Activated CD8-positive, alpha-beta memory T cell treated with anti-CD3 and anti-CD28 coated beads for 48 hours (primary cell): ENCODE results near the gene CDK16.

Experiments
- DNase-seq, 3 experiments: peaks; one replicate each; pipeline ENCODE4 v3.0.0-alpha.2; 2020; ENCODE audit warnings: low read depth in 2 of 3, low spot score in 2 of 3

CDK16 gene

GRCh38 chrX:47206316-47206715 is 12.2 kb upstream of the CDK16 start:
- no peak for DNase-seq

DNA sequence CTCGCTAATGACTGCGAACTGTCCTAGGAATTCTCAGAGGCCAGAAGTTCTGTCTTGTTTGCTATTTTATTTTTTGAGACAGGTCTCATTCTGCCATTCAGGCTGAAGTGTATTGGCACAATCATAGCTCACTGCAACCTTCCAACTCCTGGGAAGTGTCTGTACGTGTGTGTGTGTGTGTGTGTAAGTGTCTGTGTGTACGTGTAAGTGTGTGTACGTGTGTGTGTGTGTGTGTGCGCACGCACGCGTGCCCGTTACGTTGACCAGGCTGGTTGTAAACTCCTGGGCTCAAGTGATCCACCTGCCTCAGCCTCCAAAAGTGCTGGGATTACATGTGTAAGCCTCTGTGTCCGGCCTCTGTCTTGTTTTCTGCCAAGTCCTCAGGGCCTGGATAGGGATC is 10.4 kb upstream of the CDK16 start:
- no peak for DNase-seq

GRCh38 chrX:47209508-47210238 is 8.8 kb upstream of the CDK16 start:
- DNase-seq, result no peak

GRCh38 chrX:47210661-47211425 is 7.6 kb upstream of the CDK16 start:
- DNase-seq, result no peak

DNA sequence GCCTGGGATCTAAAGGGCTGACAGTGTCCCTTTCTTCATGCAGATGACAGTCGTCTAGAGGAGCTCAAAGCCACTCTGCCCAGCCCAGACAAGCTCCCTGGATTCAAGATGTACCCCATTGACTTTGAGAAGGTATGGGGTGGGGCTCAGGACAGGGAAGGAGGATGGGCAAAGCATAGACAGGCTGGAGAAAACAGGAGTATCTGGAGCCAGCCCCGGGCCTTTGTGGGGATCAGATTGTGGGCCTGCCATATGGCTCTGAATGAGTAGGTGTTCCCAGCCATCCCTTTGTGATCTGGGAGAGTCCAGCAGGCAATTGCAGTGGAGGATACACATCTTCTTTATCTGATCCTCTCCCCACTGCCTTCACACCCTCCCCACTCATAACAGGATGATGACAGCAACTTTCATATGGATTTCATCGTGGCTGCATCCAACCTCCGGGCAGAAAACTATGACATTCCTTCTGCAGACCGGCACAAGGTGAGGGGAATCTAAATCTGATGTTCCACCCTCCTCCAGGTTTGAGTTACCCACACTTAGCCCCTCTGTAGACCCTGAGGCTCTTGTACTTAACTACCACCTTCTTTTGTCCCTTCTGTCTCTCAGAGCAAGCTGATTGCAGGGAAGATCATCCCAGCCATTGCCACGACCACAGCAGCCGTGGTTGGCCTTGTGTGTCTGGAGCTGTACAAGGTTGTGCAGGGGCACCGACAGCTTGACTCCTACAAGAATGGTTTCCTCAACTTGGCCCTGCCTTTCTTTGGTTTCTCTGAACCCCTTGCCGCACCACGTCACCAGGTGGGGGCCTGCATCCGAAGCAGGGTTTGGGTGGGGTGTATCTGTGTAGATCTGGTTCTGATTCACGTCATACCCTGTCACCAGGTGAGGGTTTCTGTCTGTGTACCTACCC is 5.8 kb upstream of the CDK16 start:
- no peak for DNase-seq

DNA sequence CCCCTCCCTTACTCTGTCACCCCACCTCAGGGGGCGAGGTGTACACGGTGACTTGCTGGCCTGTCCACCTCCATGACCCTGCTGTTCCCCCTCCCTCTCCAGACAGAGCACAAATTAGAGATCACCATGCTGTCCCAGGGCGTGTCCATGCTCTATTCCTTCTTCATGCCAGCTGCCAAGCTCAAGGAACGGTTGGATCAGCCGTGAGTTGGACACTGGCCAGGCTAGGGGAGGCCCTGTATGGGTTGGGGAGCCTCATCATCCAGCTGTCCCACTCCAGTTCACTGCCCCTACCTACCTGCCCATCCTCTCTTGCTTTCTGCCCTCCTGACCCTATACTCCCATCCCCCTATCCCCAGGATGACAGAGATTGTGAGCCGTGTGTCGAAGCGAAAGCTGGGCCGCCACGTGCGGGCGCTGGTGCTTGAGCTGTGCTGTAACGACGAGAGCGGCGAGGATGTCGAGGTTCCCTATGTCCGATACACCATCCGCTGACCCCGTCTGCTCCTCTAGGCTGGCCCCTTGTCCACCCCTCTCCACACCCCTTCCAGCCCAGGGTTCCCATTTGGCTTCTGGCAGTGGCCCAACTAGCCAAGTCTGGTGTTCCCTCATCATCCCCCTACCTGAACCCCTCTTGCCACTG is 3.9 kb upstream of the CDK16 start:
- DNase-seq, result no peak

- no peak for DNase-seq
Observed at GRCh38 chrX:47215291-47215900, 3.1 kb upstream of the CDK16 start.

- no peak for DNase-seq
Observed at GRCh38 chrX:47216393-47216925, 2.0 kb upstream of the CDK16 start.

DNA sequence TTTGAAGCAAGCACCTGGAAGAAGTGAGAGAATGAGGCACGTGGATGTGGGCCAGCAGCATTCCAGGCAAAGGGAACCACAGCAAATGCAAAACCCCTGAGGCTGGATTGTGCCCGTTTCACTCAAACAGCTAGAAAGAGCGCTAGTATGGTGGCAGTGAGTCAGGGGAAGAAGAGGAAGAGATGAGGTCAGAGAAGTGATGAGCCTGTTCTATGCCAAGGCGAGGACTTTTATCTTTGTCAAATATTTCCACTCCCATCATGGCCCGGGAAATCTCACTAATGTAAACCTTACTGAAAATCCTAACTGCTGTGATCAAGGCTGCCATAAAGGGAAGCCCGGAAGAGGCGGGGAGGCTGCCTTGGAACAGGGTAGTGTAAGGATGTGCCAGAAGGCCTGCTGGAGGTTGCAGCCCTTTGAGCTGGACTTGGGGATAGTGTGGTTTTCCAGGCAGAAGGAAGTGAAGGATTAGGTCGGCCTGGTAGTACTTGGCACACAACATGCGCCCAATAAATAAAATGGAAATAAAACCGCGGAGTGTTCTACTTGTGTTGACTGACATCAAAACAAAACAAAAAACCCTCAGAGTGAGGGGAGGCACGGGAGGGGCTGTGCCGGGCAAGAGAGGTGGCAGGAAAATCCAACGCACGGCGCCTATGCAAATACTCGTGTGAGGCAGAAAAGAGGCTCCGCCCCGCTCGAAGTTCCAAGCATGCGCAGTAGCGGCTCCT is 1.2 kb upstream of the CDK16 start:
- peak in 1 of 3 experiments; percentile 64 for DNase-seq

DNA sequence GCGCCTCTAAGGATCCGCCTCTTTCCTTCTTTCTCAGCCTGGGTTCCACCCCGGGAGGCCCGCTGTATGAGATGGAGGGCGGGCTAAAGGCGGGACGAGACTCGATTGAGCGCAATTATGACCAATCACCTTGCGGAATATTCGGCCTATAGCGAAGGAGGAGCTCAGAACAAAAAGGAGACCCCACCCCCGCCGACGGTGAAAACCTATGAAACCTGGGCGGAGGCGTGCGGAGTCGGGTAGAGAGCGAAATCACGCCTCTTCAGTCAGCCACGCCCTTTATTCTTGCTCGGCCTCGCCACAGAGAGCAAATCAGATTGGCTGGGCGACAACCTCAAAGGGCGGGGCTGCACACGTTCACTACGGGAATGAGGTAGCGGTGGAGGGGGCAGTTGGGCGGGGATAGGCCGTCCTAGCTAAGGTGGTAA is 615 bp upstream of the CDK16 start:
- peak; percentile 68 to 95 (median 88) for DNase-seq

GRCh38 chrX:47218920-47219815 is 687 bp downstream of the CDK16 start:
- DNase-seq, result peak in 1 of 3 experiments; percentile 18

GRCh38 chrX:47221756-47222155 is 3.3 kb downstream of the CDK16 start:
- DNase-seq, result no peak

DNA sequence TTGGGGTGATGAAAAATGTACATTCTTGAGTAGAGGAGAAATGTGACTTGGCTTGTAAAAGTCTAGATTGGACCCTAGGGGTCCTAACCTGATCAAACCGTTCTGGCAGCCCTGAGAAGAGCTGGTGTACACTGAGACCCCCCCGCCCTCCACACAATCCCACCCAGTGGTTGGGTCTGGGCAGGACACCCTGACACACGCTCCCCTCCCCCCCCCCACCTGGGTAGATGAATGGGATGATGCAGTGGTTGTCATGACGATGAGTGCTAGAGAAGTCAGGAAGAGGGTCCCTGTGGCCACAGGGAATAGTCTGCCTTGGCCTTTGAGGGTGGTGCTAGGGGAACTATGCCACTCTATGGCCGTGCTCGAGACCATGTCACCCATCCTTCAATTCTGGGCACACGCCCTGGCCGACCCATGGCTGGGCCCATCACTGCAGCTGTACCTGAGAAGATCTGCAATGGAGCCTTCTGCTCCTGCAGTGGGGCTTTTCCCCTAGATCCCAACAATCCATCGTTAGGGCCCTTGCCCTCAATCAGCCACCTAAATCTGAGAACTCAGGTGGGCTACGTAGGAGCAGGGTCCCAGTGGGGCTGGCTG is 4.4 kb downstream of the CDK16 start:
- DNase-seq, result no peak

DNA sequence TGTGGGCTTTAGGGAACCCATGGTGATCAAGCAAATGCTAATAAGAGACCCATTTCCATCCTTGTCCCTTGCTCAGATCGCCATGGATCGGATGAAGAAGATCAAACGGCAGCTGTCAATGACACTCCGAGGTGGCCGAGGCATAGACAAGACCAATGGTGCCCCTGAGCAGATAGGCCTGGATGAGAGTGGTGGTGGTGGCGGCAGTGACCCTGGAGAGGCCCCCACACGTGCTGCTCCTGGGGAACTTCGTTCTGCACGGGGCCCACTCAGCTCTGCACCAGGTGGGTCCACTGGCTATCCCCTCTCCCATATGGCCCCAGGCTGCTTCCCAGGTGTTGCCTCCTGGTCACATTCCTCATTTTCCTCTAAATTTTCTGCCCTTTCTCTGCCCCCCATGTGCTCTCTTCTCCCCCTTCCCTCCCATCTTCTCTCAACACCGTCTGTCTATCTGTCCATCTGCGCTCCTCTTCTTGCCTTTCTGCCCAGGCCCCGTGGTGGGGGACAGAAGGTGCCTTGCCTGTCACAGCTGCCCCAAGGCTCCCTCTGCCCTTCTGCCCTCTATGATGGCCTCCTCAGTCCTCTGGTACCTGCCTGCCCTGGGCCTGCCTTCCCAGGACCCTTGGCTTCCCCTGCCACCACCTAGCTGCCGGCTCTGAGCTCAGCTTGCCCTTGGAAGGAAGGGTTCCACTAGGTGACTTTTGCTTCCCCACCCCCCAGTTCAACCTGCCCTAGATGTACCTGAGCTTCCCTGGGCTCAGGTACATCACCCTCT is 5.2 kb downstream of the CDK16 start:
- DNase-seq, result no peak

GRCh38 chrX:47224266-47224895 is 5.9 kb downstream of the CDK16 start:
- no peak for DNase-seq

DNA sequence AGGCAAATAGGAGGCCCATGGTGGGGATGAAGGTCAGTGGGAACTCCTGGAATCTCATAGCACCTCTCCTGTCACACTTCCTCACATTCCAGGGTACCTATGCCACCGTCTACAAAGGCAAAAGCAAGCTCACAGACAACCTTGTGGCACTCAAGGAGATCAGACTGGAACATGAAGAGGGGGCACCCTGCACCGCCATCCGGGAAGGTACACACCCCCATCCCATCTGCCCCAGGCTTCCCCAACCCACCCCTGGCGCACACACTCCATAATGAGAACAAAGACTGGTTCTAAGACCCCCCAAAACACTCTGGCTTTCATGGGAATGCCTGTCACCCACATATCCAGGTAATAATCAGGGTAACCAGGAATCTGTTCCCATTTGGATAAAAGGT is 6.4 kb downstream of the CDK16 start:
- DNase-seq, result no peak

- DNase-seq, result no peak
Observed at GRCh38 chrX:47226071-47226470, 7.6 kb downstream of the CDK16 start.
